Heart left ventricle (tissue), 13 donors: ENCODE data around the gene SLC4A1AP.

ENCODE experiments used
- POLR2A ChIP-seq, 2 donors: fragments of 450-650 bp; IDR thresholded peaks; one replicate each; pipeline ENCODE4 v1.6.1; 2017; ENCODE audit warnings: antibody characterized with exemption in 2 of 2, mild to moderate bottlenecking in 2 of 2, moderate library complexity in 2 of 2
- TF ChIP-seq, protein P1 (sequence below), 12 donors: fragments of 200-600 bp; sonication (generic) in 4 of 12; IDR thresholded peaks; one replicate each; pipeline versions ENCODE4 v1.5.0 to v1.8.0; 2018 to 2022; ENCODE audit warnings: antibody characterized with exemption in 12 of 12, mild to moderate bottlenecking in 5 of 12
- donor health status: ischemic (EF 13 %, LVEDD 7.1; RV severe dilation, severe dysfunction).
- donor health status: DM: no; HTN: yes; CAD: no.
- donor health status: DM: no; HTN: no; CAD: no.
- donor health status: ischemic (EF 25% LVEDD 6.9; RV normal size, moderate dysfunction).
- donor health status: ischemic (EF 25% LVEDD 5.7; RV mildly dilated, moderate dysfunction).
- donor health status: ischemic (EF 35%, LVEDD 5.7; RV mildly dilated, moderate dysfunction).
- donor health status: nonischemic (EF 11% LVEDD 7.7; RV severe dilation, severe dysfunction).
- donor health status: DM: yes; HTN: yes; CAD: no.
- donor health status: PGD.
- donor health status: ischemic (EF 29% LVEDD 5.4; RV normal size, mild dysfunction).
- donor health status: nonischemic (EF 23%, LVEDD 6.1; RV moderate dilation, normal function).

DNA sequence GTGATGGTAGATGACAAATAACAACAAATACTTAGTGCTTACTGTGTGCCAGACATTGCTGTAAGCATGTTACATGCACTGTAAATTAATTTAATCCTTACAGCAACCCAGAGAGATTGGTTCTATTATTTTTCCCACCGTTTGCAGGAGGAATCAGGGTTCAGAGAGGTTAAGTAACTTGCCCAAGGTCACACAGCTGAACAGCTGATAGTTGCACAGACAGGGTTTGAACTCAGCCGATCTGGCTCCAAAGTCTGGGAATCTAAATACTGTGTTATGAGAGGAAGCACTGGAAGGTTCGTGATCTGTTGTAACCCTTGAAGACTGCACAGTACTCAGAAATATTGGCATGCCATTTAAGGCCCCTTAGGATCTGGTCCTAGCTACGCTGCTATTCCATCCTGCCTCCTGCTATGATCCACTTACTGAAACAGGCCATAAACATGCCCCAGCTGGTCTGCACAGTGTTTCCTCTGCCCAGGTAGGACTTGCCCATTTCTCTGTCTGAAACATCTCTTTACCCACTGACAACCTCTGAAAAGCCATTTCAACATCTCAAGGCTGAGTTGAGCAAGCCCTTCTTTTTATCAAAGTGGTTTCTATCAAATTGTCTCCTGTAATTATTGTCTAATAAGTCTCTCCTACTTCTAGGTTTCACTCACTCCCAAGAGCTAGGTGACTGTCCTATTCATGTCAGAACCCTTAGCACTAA is 67.4 kb downstream of the SLC4A1AP start:
- TF ChIP-seq, protein P1, sequence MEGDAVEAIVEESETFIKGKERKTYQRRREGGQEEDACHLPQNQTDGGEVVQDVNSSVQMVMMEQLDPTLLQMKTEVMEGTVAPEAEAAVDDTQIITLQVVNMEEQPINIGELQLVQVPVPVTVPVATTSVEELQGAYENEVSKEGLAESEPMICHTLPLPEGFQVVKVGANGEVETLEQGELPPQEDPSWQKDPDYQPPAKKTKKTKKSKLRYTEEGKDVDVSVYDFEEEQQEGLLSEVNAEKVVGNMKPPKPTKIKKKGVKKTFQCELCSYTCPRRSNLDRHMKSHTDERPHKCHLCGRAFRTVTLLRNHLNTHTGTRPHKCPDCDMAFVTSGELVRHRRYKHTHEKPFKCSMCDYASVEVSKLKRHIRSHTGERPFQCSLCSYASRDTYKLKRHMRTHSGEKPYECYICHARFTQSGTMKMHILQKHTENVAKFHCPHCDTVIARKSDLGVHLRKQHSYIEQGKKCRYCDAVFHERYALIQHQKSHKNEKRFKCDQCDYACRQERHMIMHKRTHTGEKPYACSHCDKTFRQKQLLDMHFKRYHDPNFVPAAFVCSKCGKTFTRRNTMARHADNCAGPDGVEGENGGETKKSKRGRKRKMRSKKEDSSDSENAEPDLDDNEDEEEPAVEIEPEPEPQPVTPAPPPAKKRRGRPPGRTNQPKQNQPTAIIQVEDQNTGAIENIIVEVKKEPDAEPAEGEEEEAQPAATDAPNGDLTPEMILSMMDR (IDR thresholded peaks at IDR 0.05), result no peak
- TF ChIP-seq POLR2A (IDR thresholded peaks at IDR 0.05), result no peak
